Activated CD4-positive, alpha-beta T cell treated with anti-CD3 and anti-CD28 coated beads for 24 hours (primary cell): ENCODE measurements around the gene KLHL29.
A peak's percentile ranks its signal among the peaks of the same experiment; 100 is the strongest.

Experiments used
- DNase-seq, 2 donors: peaks; one replicate each; pipeline ENCODE4 v3.0.0-alpha.2; 2020; ENCODE audit warnings: low read depth in 2 of 2

KLHL29 gene

DNA sequence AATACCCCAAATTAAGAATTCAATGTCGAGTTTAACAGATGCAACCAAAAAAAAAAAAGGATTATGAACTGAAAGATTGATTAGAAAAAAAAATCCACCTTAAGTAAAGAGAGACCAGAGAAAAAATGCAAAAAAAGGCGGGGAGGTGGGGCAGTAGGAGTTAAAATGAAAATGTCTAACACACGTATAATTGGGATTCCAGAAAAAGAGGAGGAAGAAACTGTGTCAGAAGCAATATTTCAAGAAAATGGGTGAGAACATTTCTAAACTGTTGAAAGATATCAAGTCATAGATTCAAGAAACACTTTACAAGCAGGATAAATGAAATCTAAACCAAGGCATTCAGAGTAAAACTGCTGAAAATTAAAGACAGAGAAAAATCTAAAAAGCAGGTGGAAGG is 226.9 kb downstream of the KLHL29 start:
- no peak for DNase-seq

GRCh38 chr2:23614701-23615100 is 229.7 kb downstream of the KLHL29 start:
- no peak for DNase-seq

GRCh38 chr2:23615216-23616020 is 230.4 kb downstream of the KLHL29 start:
- DNase-seq = no peak

DNA sequence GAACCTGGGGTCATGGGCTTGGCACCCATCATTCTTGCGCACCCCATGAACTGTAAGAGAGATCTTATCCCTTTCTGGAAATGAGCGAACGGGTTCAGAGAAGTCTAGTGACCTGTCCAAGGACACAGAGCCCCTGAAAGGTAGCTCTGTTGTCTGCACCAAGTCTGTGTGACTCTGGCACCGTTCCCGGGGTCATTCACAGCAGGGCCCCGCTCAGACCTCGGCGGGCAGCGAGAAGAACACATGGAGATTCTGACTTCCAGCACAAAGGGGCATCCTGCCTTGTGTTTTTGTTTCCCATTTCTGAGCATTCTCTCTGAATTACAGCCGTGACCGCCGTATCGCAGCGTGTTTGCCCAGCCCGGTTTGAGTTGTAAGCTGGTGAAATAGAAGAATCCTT is 231.7 kb downstream of the KLHL29 start:
- DNase-seq = no peak

DNA sequence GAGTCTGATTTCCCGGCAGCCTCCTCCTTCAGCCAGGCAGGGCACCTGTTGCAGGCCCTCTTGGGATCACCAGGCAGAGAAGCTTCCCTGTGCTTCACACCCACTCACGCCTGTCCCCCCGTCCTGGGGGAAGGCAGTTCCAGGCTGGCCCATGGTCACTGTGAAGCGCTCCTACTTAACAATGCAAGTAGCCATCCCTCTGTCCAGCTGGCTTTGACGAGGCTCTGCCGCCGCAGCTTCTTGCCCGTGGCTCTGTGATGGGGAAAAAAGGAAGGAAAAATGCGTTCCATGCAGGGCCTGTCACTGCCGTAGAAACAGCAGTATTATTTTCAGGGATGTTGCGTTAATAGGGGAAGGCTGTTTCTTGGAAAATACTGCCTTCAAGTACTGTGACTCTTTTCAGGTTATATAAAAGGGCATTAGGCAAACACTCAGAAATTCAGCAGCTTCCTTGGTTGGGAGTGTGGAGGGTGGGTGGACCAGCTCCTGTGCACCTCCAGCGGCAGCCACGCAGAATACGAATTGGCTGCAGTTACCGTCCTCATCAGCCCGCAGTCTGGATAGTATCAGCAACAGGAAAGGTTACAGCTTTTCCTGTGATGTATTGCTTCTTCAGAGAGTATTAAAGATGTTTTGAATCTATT is 232.3 kb downstream of the KLHL29 start:
- DNase-seq = no peak

GRCh38 chr2:23617811-23618215 is 232.8 kb downstream of the KLHL29 start:
- DNase-seq = no peak

DNA sequence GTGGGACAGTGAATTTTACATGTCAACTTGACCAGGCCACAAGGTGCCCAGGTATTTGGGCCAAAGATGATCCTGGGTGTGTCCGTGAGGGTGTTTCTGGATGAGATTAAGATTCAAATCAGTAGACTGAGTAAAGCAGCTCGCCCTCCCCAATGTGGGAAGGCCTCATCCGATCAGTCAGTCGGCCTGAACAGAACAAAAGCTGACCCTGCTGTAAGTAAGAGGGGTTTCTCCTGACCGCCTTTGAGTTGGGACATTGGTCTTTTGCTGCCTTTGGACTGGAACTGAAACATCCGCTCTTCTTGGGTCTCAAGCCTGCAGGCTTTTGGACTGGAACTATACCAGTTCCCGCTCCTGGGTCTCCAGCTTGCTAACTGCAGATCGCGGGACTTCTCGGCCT is 233.3 kb downstream of the KLHL29 start:
- no peak for DNase-seq

GRCh38 chr2:23618794-23619530 is 234.0 kb downstream of the KLHL29 start:
- no peak for DNase-seq

- DNase-seq = no peak
Observed at GRCh38 chr2:23619941-23620340, 235.0 kb downstream of the KLHL29 start.

GRCh38 chr2:23620841-23621341 is 235.9 kb downstream of the KLHL29 start:
- no peak for DNase-seq

DNA sequence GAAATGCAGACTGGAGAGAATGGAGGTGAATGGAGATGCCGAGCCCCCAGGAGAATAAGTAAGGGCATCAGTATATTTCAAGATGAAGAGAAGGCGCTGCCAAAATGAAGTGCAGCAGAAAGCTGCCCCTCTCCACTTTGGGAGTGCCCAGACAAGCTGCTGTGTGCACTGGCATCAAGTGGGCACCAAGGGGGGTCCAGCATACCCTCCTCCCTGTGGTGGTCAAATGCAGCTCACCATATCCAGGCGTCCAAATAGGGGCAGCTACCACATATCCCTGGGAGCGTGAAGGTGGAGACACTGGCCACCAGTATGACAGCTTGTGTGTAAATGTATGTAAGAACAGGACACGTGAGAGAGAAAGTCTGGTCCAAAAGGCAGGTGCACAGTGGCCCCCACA is 236.6 kb downstream of the KLHL29 start:
- no peak for DNase-seq

DNA sequence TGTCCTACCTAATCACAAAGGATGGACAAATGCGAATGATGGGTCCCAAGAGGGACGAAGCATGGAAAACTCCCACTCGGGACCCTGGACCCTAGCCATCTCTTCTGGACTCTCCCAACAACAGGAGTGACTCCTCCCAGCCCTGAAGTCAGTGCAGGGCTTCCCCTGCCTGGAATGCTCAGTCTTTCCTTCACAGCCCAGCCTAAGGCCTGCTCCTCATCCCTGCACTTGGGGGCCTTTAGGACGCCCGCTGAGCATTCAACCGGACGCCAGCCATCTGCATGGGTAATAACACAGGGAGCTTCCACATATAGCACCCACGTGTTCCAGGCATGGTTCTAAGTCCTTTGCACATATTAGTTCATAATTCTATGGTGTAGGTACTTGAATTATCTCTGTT is 237.5 kb downstream of the KLHL29 start:
- DNase-seq = no peak

DNA sequence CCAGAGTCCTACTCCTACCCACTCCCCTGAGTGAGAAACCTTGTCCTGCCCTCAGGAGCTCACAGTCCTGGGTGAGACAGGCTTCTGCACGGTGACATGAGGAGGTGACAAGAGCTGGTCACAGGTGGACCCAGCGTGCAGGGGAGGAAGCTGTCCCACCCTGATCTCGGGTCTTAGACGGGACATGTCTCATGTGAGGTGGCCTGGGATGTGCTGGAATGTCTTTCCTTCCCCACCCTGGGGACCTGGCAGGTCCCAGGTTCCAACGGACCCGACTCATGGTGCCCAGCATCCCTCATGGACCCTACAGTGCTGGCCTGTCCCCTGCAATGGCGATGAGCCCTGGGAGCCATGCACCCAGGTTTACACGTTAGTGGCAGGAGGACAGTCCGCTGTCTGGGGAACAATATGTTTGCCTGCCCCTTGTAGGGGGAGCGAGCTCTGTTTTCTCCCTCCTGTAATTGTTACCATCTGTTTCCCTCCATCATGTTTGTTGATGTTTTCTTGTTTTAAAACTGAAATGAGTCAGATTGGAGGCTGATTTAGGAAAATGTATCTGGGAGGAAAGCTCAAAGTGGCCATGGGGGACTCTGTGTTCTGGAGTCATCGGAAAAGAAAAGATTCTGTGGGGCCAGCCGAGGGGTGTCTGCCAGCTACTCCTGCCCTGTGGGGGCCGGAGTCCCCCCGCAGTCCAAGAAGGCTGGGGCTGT is 238.1 kb downstream of the KLHL29 start:
- DNase-seq = no peak

DNA sequence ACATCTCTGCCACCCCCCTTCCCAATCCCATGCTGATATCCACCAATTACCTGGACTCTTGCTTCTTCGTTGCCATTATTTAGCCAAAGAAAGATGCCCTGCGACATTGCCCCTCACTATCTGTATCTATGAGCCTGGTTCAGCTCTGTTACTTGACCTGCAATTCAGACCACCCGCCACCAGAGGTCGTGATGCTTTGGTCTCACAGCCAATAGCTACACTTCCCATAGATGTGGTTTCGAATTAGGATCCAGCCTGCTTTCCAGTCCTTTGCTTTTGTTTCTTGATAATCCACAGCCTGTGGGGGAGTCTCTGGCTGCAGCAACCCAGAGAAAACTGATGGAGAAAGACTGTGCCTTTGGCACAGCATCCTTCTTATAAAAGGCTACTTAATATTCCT is 239.4 kb downstream of the KLHL29 start:
- peak in 1 of 2 donors; percentile 40 for DNase-seq

GRCh38 chr2:23624915-23625314 is 239.9 kb downstream of the KLHL29 start:
- no peak for DNase-seq

GRCh38 chr2:23625726-23626125 is 240.7 kb downstream of the KLHL29 start:
- no peak for DNase-seq

GRCh38 chr2:23626701-23627230 is 241.8 kb downstream of the KLHL29 start:
- no peak for DNase-seq

GRCh38 chr2:23627236-23628009 is 242.4 kb downstream of the KLHL29 start:
- DNase-seq = no peak

DNA sequence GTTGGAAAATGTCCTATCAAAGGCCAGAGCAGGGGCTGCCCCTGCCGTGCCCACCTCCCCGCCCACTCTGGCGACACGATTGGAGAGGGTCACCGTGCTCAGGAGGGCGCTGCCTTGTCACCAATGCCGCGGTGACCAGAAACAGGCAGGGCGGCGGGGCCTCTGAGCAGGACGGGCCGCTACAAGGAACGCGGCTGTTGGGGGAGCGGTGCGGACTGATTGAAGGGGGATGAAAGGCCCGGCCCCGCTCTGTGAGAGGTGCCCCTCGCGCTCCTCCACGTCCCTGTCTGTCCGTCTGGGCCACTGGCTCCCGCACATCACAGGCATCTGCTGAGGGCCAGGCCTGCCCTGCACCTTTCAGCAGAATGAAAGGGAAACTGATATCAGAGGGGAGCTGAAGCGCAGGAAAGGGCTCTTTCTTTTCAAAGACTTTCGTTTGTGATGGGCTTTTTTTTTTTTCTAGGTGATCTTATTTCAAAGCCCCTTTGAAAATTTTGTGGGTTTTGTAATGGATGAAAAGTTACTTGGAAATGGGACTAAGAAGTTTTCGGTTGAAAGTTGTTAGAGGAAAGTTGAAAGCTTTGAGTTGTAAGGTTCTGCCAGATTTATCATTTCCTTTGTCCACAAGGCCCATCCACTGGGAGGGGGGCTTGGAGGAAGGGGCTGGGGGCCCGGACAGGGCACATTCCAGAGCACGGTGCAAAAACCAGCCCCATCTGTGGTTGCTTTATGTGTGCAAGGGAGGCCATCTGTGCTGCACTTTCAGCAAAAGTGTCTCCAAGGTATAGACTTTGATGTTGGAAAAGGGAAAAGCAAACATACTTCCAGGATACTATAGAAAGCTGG is 244.2 kb downstream of the KLHL29 start:
- DNase-seq = no peak
